ENCODE results near the gene ADAM12. TPM values are rescaled to one million over a fixed set of nuclear protein-coding genes. Genes with fewer than 3 reads are reported as not detected.

ADAM12 gene
- total RNA-seq, 1 experiment from 2014 or later = 16.8 TPM

- H3K4me3 ChIP-seq = no peak overlapping the region
- H3K36me3 ChIP-seq (ENCODE audit: low read depth) = no peaks in the 10 kb centered on the region
- POLR2A ChIA-PET (ENCODE audit: unreplicated experiment) = no interaction called here
- no peaks in the 10 kb centered on the region for H4K20me1 ChIP-seq (ENCODE audit: insufficient read depth)
- BruUV-seq (replicated peaks) = no TSS peak
- H3K79me2 ChIP-seq (ENCODE audit: low read depth) = no peaks in the 10 kb centered on the region
- H3K4me2 ChIP-seq = no peak overlapping the region
- H3K9me2 ChIP-seq (ENCODE audit: insufficient read depth) = no peaks in the 10 kb centered on the region
- no peaks in the 10 kb centered on the region for H3K27me3 ChIP-seq (ENCODE audit: insufficient read depth, low read depth)
- intact Hi-C loops (cut with micrococcal nuclease; ENCODE audit: unreplicated experiment) = no loop called here
- TF ChIP-seq EZH2 (IDR thresholded peaks at IDR 0.05; ENCODE audit: low read depth) (no peak), CTCF (conservative IDR thresholded peaks at IDR 0.05) (no peak)
- no peak for DNase-seq
- H3K4me1 ChIP-seq (replicated peaks; ENCODE audit: insufficient read depth) = no peaks in the 10 kb centered on the region
- no peak overlapping the region for H2AFZ ChIP-seq
- H3K9me3 ChIP-seq (ENCODE audit: insufficient read depth, low read depth) = no peaks in the 10 kb centered on the region
- H3K27ac ChIP-seq = no peak overlapping the region
- CTCF ChIA-PET = no interaction called here
- H3F3A ChIP-seq (ENCODE audit: insufficient read depth, low read depth) = no peaks in the 10 kb centered on the region
Observed at GRCh38 chr10:126187399-126187798, 200.9 kb downstream of the ADAM12 start.

- H3K36me3 ChIP-seq (ENCODE audit: low read depth) = no peaks in the 10 kb centered on the region
- H3F3A ChIP-seq (ENCODE audit: insufficient read depth, low read depth) = no peaks in the 10 kb centered on the region
- H3K9me2 ChIP-seq (ENCODE audit: insufficient read depth) = no peaks in the 10 kb centered on the region
- H3K27me3 ChIP-seq (ENCODE audit: insufficient read depth, low read depth) = no peaks in the 10 kb centered on the region
- no peak for DNase-seq
- CTCF ChIA-PET = no interaction called here
- no peak overlapping the region for H3K4me2 ChIP-seq
- intact Hi-C loops (cut with micrococcal nuclease; ENCODE audit: unreplicated experiment) = no loop called here
- no peak overlapping the region for H3K4me3 ChIP-seq
- no peaks in the 10 kb centered on the region for H3K9me3 ChIP-seq (ENCODE audit: insufficient read depth, low read depth)
- POLR2A ChIA-PET (ENCODE audit: unreplicated experiment) = no interaction called here
- no peaks in the 10 kb centered on the region for H4K20me1 ChIP-seq (ENCODE audit: insufficient read depth)
- H3K4me1 ChIP-seq (replicated peaks; ENCODE audit: insufficient read depth) = no peaks in the 10 kb centered on the region
- H3K27ac ChIP-seq = no peak overlapping the region
- no peak for TF ChIP-seq EZH2 (IDR thresholded peaks at IDR 0.05; ENCODE audit: low read depth)
- no TSS peak for BruUV-seq (replicated peaks)
- H2AFZ ChIP-seq = no peak overlapping the region
- no peaks in the 10 kb centered on the region for H3K79me2 ChIP-seq (ENCODE audit: low read depth)
Observed at GRCh38 chr10:126186766-126187165, 201.5 kb downstream of the ADAM12 start.

- no peaks in the 10 kb centered on the region for H4K20me1 ChIP-seq (ENCODE audit: insufficient read depth)
- H3K9me3 ChIP-seq (ENCODE audit: insufficient read depth, low read depth) = no peaks in the 10 kb centered on the region
- no peaks in the 10 kb centered on the region for H3K79me2 ChIP-seq (ENCODE audit: low read depth)
- CTCF ChIA-PET = no interaction called here
- no peak overlapping the region for H3K4me2 ChIP-seq
- no peaks in the 10 kb centered on the region for H3K27me3 ChIP-seq (ENCODE audit: insufficient read depth, low read depth)
- H3K4me1 ChIP-seq (replicated peaks; ENCODE audit: insufficient read depth) = no peaks in the 10 kb centered on the region
- no peak for TF ChIP-seq EZH2 (IDR thresholded peaks at IDR 0.05; ENCODE audit: low read depth)
- TF ChIP-seq CTCF (conservative IDR thresholded peaks at IDR 0.05) = no peak
- no peak overlapping the region for H3K27ac ChIP-seq
- DNase-seq = no peak
- no peak overlapping the region for H2AFZ ChIP-seq
- H3K9me2 ChIP-seq (ENCODE audit: insufficient read depth) = no peaks in the 10 kb centered on the region
- intact Hi-C loops (cut with micrococcal nuclease; ENCODE audit: unreplicated experiment) = no loop called here
- H3K4me3 ChIP-seq = no peak overlapping the region
- BruUV-seq (replicated peaks) = no TSS peak
- no peaks in the 10 kb centered on the region for H3F3A ChIP-seq (ENCODE audit: insufficient read depth, low read depth)
- H3K36me3 ChIP-seq (ENCODE audit: low read depth) = no peaks in the 10 kb centered on the region
- POLR2A ChIA-PET (ENCODE audit: unreplicated experiment) = no interaction called here
Observed at GRCh38 chr10:126185676-126186447, 202.4 kb downstream of the ADAM12 start.

GRCh38 chr10:126181626-126182025 is 206.7 kb downstream of the ADAM12 start:
- Histone ChIP-seq H3K4me3 (no peak overlapping the region), H3K27me3 (ENCODE audit: insufficient read depth, low read depth) (no peaks in the 10 kb centered on the region), H3K9me2 (ENCODE audit: insufficient read depth) (no peaks in the 10 kb centered on the region), H4K20me1 (ENCODE audit: insufficient read depth) (no peaks in the 10 kb centered on the region), H3K36me3 (ENCODE audit: low read depth) (no peaks in the 10 kb centered on the region), H3K4me1 (replicated peaks; ENCODE audit: insufficient read depth) (no peaks in the 10 kb centered on the region), H3K4me2 (no peak overlapping the region), H3F3A (ENCODE audit: insufficient read depth, low read depth) (no peaks in the 10 kb centered on the region), H3K27ac (no peak overlapping the region), H3K9me3 (ENCODE audit: insufficient read depth, low read depth) (no peaks in the 10 kb centered on the region), H2AFZ (no peak overlapping the region), H3K79me2 (ENCODE audit: low read depth) (no peaks in the 10 kb centered on the region)
- TF ChIP-seq CTCF (conservative IDR thresholded peaks at IDR 0.05) (no peak), EZH2 (IDR thresholded peaks at IDR 0.05; ENCODE audit: low read depth) (no peak)
- ChIA-PET CTCF (no interaction called here), POLR2A (ENCODE audit: unreplicated experiment) (no interaction called here)
- DNase-seq = no peak
- no TSS peak for BruUV-seq (replicated peaks)
- intact Hi-C loops (cut with micrococcal nuclease; ENCODE audit: unreplicated experiment) = no loop called here
